Measurements from ENCODE around the gene MUC2.

MUC2 gene

GRCh38 chr11:1074244-1075221 lies at the start of gene MUC2:
TSS of gene MUC2 (plus strand) at chr11:1074874.
- DNase-seq: no peak

GRCh38 chr11:1025410-1026162 lies 49.1 kb upstream of the MUC2 start:
- no peak for DNase-seq

- no peak for DNase-seq
Measured at GRCh38 chr11:1026163-1026450, 48.6 kb upstream of the MUC2 start.

- no peak for DNase-seq
Measured at GRCh38 chr11:1026641-1027482, 47.8 kb upstream of the MUC2 start.

- no peak for DNase-seq
Measured at GRCh38 chr11:1027483-1028290, 47.0 kb upstream of the MUC2 start.

GRCh38 chr11:1028291-1028540 lies 46.5 kb upstream of the MUC2 start:
- no peak for DNase-seq

GRCh38 chr11:1028616-1029015 lies 46.1 kb upstream of the MUC2 start:
- no peak for DNase-seq

- no peak for DNase-seq
Measured at GRCh38 chr11:1029051-1029450, 45.6 kb upstream of the MUC2 start.

GRCh38 chr11:1029654-1030053 lies 45.0 kb upstream of the MUC2 start:
- DNase-seq: no peak

GRCh38 chr11:1030086-1030485 lies 44.6 kb upstream of the MUC2 start:
- no peak for DNase-seq

GRCh38 chr11:1030556-1030955 lies 44.1 kb upstream of the MUC2 start:
- DNase-seq: no peak

GRCh38 chr11:1031121-1031899 lies 43.4 kb upstream of the MUC2 start:
- DNase-seq: no peak

GRCh38 chr11:1032310-1032891 lies 42.3 kb upstream of the MUC2 start:
- DNase-seq: no peak

- DNase-seq: no peak
Measured at GRCh38 chr11:1033016-1033798, 41.5 kb upstream of the MUC2 start.

GRCh38 chr11:1034001-1034400 lies 40.7 kb upstream of the MUC2 start:
- DNase-seq: no peak

- DNase-seq: no peak
Measured at GRCh38 chr11:1034456-1035295, 40.0 kb upstream of the MUC2 start.

- no peak for DNase-seq
Measured at GRCh38 chr11:1035577-1036283, 38.9 kb upstream of the MUC2 start.

GRCh38 chr11:1036303-1036923 lies 38.3 kb upstream of the MUC2 start, which contains the start of gene MUC6:
TSS of gene MUC6 (minus strand) at chr11:1036718. CDS start at chr11:1036655, 63 bp downstream.
- DNase-seq: no peak
